Mucosa of descending colon (tissue), 3 donors: Measurements from ENCODE around the gene GPD2. TPM values are rescaled to one million over a fixed set of nuclear protein-coding genes. Genes with fewer than 3 reads are reported as not detected.
"Not testable (repeated sequence)": the region's sequence is repeated elsewhere in the genome, so short reads cannot be mapped to it uniquely, and the experiment has no call there.

Experiments used
- ATAC-seq: fragments of 200-7000 bp; cut with Tn5 transposase; one replicate; pipeline ENCODE4 v1.9.1; 2020; ENCODE audit warnings: mild to moderate bottlenecking, moderate library complexity
- DNase-seq, 3 donors: peaks; one replicate each; pipeline ENCODE4 v3.0.0-alpha.2; 2020
- H3K36me3 ChIP-seq: fragments of 200-600 bp; one replicate; pipeline ENCODE4 v1.8.0; 2021; ENCODE audit warnings: low read depth, mild to moderate bottlenecking
- H3K4me1 ChIP-seq: fragments of 200-600 bp; one replicate; pipeline ENCODE4 v1.8.0; 2021; ENCODE audit warnings: low read depth, mild to moderate bottlenecking
- H3K4me3 ChIP-seq: fragments of 200-600 bp; one replicate; pipeline ENCODE4 v1.8.0; 2021; ENCODE audit warnings: mild to moderate bottlenecking
- H3K9me3 ChIP-seq: fragments of 200-600 bp; one replicate; pipeline ENCODE4 v1.8.0; 2021; ENCODE audit warnings: mild to moderate bottlenecking
- CTCF ChIP-seq: fragments of 200-600 bp; IDR thresholded peaks from one replicate; pipeline ENCODE4 v1.8.0; 2022; ENCODE audit warnings: antibody characterized with exemption, mild to moderate bottlenecking
- intact Hi-C, 2 donors: fragments of 100-400 bp; cut with DNase I in 1 of 2; cut with micrococcal nuclease in 1 of 2; formaldehyde crosslinking; loops; one replicate each; pipeline versions ENCODE4 v1.11.0 to v1.11.1; 2022; cut with DNase I, micrococcal nuclease
- total RNA-seq, 3 donors: library from RNA; stranded (reverse); fragmentation: NEBNext Ultra II Directional in 2 of 3; extraction: Animal tissue kit (Norgen Biotek cat#: 25700) in 2 of 3; gene quantifications; one replicate each; pipeline versions ENCODE4 v1.2.1 to v1.2.4, GENCODE V29; 2021 to 2023
- donor health status: DM: no; HTN: no; CAD: no; lungs with moderate emphysema.
- donor health status: DM: no; HTN: no; CAD: no.
- donor health status: DM: no; HTN: yes; CAD: no.

GPD2 gene
- total RNA-seq, 3 donors from 2014 or later = 42.9 to 83.5 (median 77.9) TPM

- no peak for TF ChIP-seq CTCF
- intact Hi-C loops = no loop called here
Observed at GRCh38 chr2:156518138-156518537, 82.0 kb downstream of the GPD2 start.

DNA sequence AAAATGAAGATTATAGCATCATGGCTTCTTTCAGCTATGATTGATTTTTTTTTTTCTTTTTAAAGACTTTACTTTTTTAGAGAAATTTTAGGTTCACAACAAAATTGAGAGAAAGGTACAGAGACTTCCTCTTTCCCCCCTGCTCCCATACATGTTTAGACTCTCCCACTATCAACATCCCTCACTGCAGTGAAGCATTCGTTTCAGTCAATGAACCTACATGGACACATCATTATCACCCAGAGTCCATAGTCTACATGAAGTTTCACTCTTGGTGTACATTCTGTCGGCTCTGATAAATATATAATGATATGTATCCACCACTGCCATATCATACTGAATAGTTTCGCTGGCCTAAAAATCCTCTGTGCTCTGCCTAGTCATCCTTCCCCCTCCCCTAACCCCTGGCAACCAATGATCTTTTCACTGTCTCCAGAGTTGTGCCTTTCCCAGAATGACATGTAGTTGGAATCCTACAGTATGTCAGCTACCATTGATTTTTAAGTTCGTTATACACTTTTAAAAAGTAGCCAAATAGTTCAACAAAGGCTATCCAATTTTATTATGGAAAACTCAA lies 86.8 kb downstream of the GPD2 start:
- no peak for ATAC-seq
- TF ChIP-seq CTCF = no peak
- no peaks in the 10 kb centered on the region for H3K36me3 ChIP-seq

More at GRCh38 chr2:156518138-156518537, 82.0 kb downstream of the GPD2 start:
- no peaks in the 10 kb centered on the region for H3K9me3 ChIP-seq
- H3K4me3 ChIP-seq = no peak overlapping the region
- no peak for DNase-seq
- no peaks in the 10 kb centered on the region for H3K36me3 ChIP-seq
- ATAC-seq = no peak
- no peaks in the 10 kb centered on the region for H3K4me1 ChIP-seq

GRCh38 chr2:156526950-156527636 lies 90.9 kb downstream of the GPD2 start:
- intact Hi-C loops = no loop called here
- DNase-seq (no peak), ATAC-seq (no peak)
- Histone ChIP-seq H3K36me3 (no peaks in the 10 kb centered on the region), H3K4me1 (no peaks in the 10 kb centered on the region), H3K9me3 (no peaks in the 10 kb centered on the region), H3K4me3 (no peak overlapping the region)
- TF ChIP-seq CTCF = no peak

More for the DNA sequence above, 86.8 kb downstream of the GPD2 start:
- intact Hi-C loops = no loop called here
- no peak for DNase-seq
- H3K4me1 ChIP-seq = no peaks in the 10 kb centered on the region
- no peaks in the 10 kb centered on the region for H3K9me3 ChIP-seq
- no peak overlapping the region for H3K4me3 ChIP-seq

DNA sequence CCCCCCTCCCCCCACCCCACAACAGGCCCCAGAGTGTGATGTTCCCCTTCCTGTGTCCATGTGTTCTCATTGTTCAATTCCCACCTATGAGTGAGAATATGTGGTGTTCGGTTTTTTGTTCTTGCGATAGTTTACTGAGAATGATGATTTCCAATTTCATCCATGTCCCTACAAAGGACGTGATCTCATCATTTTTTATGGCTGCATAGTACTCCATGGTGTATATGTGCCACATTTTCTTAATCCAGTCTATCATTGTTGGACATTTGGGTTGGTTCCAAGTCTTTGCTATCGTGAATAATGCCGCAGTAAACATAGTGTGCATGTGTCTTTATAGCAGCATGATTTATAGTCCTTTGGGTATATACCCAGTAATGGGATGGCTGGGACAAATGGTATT lies 92.4 kb downstream of the GPD2 start:
- not testable (repeated sequence) for H3K9me3 ChIP-seq

GRCh38 chr2:156532989-156533388 lies 96.8 kb downstream of the GPD2 start:
- no peak for TF ChIP-seq CTCF
- DNase-seq = no peak

More for the DNA sequence above, 92.4 kb downstream of the GPD2 start:
- H3K4me1 ChIP-seq, H3K4me3 ChIP-seq, DNase-seq, ATAC-seq, intact Hi-C loops, H3K36me3 ChIP-seq: not testable (repeated sequence)

GRCh38 chr2:156536534-156536933 lies 100.4 kb downstream of the GPD2 start:
- intact Hi-C loops = no loop called here
- Histone ChIP-seq H3K4me1 (no peaks in the 10 kb centered on the region), H3K4me3 (no peak overlapping the region), H3K9me3 (no peaks in the 10 kb centered on the region), H3K36me3 (no peaks in the 10 kb centered on the region)
- DNase-seq (peak in 1 of 3 donors; percentile 3), ATAC-seq (no peak)
- no peak for TF ChIP-seq CTCF

More at GRCh38 chr2:156532989-156533388, 96.8 kb downstream of the GPD2 start:
- no peak overlapping the region for H3K4me3 ChIP-seq
- H3K9me3 ChIP-seq = no peaks in the 10 kb centered on the region
- intact Hi-C loops = no loop called here
- no peaks in the 10 kb centered on the region for H3K36me3 ChIP-seq
- no peaks in the 10 kb centered on the region for H3K4me1 ChIP-seq
- ATAC-seq = no peak
